ENCODE data around the gene PFKFB3.
"Not testable (repeated sequence)": the region's sequence is repeated elsewhere in the genome, so short reads cannot be mapped to it uniquely, and the experiment has no call there.

Gene PFKFB3

GRCh38 chr10:6239213-6239991, 36.7 kb downstream of the PFKFB3 start:
- DNase-seq: peak; percentile 73

- DNase-seq: no peak
These were observed 37.5 kb downstream of the PFKFB3 start for GRCh38 chr10:6240254-6240653.

- DNase-seq: no peak
These were observed 39.4 kb downstream of the PFKFB3 start for GRCh38 chr10:6242089-6242488.

DNA sequence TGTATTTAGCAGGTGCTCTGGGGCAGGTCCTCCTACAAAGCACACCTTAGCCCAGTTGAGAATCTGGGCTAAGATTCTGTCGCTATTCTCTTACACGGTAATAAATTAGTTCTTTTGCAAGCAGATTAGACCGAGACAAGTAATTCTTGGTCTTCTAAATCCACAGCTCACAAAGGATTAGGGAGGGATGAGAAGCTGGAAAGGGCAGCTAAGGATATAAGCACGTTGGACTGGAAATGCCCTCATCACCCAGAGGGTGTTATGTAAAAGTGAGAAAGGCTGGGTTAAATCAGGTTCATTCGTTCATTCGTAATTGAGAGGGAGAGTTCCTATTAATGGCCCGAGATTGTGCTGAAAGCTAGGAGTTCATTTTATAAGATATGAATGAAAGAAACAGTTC, 41.8 kb downstream of the PFKFB3 start:
- no peak for DNase-seq

DNA sequence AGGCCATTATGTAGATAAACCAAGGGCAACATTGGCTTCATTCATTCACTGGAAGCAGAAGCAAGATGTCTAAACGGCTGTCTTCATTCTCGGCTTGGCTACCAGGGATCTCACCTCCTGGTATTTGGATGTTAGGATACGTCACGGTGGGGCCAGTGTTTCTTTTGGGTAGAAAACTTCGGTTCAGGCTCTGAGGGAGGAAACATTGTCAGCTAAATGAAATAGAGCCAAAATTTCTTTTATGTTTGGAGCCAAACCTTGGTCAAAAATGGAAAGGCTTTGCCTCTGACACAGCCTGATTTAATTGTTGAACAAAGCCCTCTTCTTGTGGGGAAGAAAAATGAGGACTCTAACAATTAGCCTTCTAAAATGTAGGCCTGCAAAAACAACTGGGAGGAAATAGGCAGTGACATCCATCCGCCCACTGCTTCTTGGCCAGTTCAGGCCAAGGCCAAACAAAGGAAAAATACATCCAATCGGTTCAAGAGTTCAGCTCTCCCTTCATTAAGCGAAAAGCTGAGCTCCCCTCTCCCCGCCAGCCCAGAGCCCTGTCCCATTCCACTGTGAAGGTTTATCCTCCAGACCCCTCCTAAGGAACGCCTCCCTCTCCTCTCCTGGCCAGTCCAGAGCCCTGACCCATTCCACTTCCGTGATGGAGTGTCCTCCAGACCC, 44.4 kb downstream of the PFKFB3 start:
- no peak for DNase-seq

DNA sequence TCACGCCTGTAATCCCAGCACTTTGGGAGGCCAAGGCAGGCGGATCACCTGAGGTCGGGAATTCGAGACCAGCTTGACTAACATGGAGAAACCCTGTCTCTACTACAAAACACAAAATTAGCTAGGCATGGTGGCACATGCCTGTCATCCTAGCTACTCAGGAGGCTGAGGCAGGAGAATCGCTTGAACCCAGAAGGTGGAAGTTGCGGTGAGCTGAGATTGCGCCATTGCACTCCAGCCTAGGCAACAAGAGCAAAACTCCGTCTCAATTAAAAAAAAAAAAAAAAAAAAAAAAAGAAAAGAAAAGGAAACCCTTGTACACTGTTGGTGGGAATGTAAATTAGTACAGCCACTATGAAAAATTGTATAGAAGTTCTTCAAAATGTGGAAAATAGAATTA, 46.2 kb downstream of the PFKFB3 start:
- not testable (repeated sequence) for DNase-seq

- DNase-seq: no peak
These were observed 47.0 kb downstream of the PFKFB3 start for GRCh38 chr10:6249698-6250097.

DNA sequence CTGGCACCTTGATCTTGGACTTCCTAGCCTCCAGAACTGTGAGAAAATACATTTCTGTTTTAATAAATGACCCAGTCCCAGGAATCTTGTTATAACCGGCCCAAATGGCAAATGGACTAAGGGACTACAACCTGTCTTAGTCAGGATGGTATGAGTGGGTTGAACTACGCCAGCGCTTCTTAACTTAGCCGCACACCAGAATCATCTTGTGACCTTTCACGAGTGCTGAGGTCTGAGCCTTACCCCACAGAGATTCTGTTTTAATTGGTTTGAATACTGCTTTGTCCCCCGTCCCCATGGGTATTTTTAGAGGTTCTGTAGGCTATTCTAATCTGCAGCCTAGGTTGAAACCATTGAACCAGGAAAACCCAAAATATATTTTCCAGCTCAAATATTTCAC, 48.0 kb downstream of the PFKFB3 start:
- DNase-seq: no peak

DNA sequence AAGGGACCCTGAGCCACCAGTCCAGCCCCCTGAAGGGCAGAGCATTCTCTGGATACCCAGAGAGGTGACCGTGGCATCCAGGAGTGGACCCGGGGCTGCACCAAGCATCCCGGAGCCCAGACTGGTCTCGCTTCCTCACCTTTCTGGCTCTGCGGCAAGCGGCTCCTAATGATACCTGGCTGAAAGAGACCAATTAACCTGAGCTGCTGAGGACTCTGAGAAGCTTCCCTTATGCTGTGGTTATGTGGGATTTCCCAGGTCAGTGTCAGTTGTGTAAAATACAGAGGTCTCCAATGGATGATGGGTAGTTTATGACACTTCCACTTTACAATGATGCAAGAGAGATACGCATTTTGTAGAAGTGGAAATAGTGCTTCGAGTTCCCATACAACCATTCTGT, 51.5 kb downstream of the PFKFB3 start:
- DNase-seq: no peak

DNA sequence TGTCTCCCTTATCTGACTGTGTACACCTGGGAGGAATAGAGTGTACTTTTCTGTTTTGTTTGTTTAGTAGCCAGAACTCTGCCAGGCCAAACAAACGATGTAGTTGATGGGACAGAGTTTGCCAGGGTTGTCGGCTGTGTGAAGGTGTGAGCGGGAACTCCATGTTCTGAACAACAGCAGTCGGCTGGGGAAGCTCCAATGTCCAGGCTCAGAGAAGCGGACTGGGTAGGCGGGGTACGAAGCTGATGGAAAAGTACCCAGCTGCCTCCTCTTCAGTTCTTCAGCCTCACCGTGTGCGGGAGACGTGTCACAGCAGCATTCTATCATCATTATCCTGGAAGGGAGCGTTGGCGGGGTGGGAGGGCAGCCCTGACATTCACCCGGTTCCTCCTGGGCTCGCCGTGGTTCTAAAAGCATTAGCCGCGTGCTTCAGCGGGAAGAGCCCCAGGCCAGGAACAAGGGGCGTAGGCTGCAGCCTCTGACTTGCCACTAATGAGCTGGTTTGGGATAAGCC, 52.9 kb downstream of the PFKFB3 start:
- no peak for DNase-seq

DNA sequence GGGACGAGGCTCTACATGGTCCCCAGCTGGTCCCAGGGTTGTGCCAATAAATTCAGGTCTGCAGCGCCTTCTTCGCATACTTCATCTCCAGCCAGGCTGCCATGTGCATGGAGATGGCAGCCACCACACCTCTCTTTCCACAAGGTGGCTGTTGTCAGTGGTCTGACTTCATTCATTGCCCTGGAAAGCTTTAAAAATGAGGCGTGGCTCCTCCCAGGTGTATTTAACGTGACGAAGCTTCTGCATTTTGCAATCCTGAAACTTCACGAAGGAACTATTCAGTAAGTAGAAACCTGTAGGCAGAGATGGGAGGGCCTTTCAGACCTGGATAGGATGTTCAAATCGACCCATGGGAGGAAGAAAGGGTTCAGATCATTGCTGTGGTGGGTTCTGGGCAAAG, 53.7 kb downstream of the PFKFB3 start:
- DNase-seq: no peak

- no peak for DNase-seq
These were observed 56.4 kb downstream of the PFKFB3 start for GRCh38 chr10:6259153-6259552.

GRCh38 chr10:6260843-6261242, 58.1 kb downstream of the PFKFB3 start:
- DNase-seq: no peak

- no peak for DNase-seq
These were observed 65.2 kb downstream of the PFKFB3 start for GRCh38 chr10:6267941-6268340.

DNA sequence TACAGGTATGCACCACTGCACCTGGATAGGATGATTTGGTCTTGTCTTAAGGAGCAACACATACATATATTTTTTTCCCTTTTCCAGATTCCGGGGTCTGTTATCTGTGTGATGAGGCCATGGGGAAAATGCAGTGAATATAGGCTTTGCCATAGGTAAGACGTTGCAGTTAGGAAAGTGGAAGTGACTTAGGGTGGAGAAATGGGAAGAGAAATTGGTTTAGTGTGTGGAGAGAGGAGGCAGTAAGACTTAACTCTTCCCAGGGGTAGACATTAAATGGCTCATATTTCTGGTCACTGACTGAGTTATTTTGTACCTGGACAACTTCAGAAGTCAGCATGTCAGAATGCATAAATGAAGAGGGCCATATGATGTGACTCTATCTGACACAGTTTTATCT, 66.7 kb downstream of the PFKFB3 start:
- DNase-seq: no peak

DNA sequence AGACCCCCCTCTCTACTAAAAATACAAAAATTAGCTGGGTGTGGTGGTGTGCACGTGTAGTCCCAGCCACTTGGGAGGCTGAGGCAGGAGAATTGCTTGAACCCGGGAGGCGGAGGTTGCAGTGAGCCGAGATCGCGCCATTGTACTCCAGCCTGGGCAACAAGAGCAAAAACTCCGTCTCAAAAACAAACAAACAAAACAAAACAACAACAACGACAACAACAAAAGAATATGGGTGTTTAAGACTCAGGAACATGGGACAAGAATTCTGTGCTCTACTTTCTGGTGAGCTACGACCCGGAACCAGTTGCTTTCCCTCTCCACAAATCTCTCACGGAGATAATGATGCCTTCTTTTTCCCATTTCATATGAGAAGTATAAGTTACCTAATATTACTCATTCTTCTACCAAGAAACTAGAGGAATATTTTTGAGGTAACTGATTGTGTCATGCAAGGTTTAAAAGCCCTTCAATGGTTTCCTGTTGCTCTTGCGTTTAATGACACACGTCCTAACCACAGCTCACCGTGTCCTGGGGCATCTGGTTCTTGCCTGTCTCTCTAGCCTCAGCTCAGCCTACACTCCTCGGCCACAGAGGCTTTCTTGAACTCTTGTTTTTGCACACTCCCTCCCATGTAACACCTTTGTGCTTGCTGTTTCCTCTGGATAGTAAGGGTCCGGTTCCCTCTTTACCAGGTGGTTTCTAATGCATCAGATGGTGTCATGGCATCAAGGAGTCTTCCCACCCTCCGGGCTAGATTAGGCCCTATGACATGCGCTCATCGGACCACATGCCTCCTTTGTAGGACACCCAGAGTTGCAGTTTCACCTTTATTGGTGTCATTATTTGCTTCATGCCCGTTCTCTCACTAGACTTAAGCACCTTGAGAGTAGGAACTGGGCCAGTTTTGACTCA, 67.5 kb downstream of the PFKFB3 start:
- DNase-seq: peak; percentile 83

GRCh38 chr10:6270951-6271350, 68.2 kb downstream of the PFKFB3 start:
- DNase-seq: no peak

GRCh38 chr10:6271663-6272062, 68.9 kb downstream of the PFKFB3 start:
- DNase-seq: peak; percentile 54

- no peak for DNase-seq
These were observed 69.4 kb downstream of the PFKFB3 start for GRCh38 chr10:6272126-6272525.

- no peak for DNase-seq
These were observed 70.6 kb downstream of the PFKFB3 start for GRCh38 chr10:6273351-6273750.

GRCh38 chr10:6274040-6274439, 71.3 kb downstream of the PFKFB3 start:
- no peak for DNase-seq

- DNase-seq: no peak
These were observed 71.8 kb downstream of the PFKFB3 start for GRCh38 chr10:6274484-6274883.
